Adrenal gland (tissue), 12 donors: ENCODE results near the gene TSHZ2. TPM values are rescaled to one million over a fixed set of nuclear protein-coding genes. Genes with fewer than 3 reads are reported as not detected.
"Not testable (repeated sequence)": the region's sequence is repeated elsewhere in the genome, so short reads cannot be mapped to it uniquely, and the experiment has no call there.

ENCODE experiments used
- DNase-seq, 7 donors: peaks; one replicate each; pipeline ENCODE4 v3.0.0-alpha.2; 2019 to 2020
- H3K27ac ChIP-seq, 5 donors: fragments of 200-600 bp; sonication (generic) in 4 of 5; 1 replicate in 3 of 5; 2 replicates in 2 of 5; pipeline versions ENCODE4 v1.5.1 to v1.8.0; 2016 to 2020; ENCODE audit warnings: mild to moderate bottlenecking in 1 of 5
- H3K27me3 ChIP-seq: fragments of 200-600 bp; 2 replicates; pipeline ENCODE4 v1.8.0; 2021
- H3K36me3 ChIP-seq, 2 donors: fragments of 200-600 bp; replicated peaks in 1 of 2; 1 replicate in 1 of 2; 2 replicates in 1 of 2; pipeline versions ENCODE4 v1.5.1 to v1.8.0; 2018 to 2022
- H3K4me1 ChIP-seq, 2 donors: fragments of 200-600 bp; replicated peaks in 1 of 2; 1 replicate in 1 of 2; 2 replicates in 1 of 2; pipeline versions ENCODE4 v1.5.1 to v1.8.0; 2018 to 2021
- H3K4me3 ChIP-seq, 4 donors: fragments of 200-600 bp; sonication (generic) in 3 of 4; one replicate each; pipeline ENCODE4 v1.5.1; 2016 to 2018
- H3K9me3 ChIP-seq, 3 donors: fragments of 200-600 bp; sonication (generic) in 1 of 3; replicated peaks in 1 of 3; 1 replicate in 2 of 3; 2 replicates in 1 of 3; pipeline versions ENCODE4 v1.5.1 to v1.8.0; 2016 to 2021
- CTCF ChIP-seq, 6 experiments: fragments of 450-650 bp in 4 of 6; fragments of 200-600 bp in 2 of 6; sonication (generic) in 1 of 6; IDR thresholded peaks; 1 replicate in 5 of 6; 2 replicates in 1 of 6; pipeline versions ENCODE4 v1.5.1 to v1.8.0; 2016 to 2021; ENCODE audit warnings: antibody characterized with exemption in 6 of 6, mild to moderate bottlenecking in 2 of 6, moderate library complexity in 1 of 6
- POLR2A ChIP-seq, 2 donors: fragments of 450-650 bp; IDR thresholded peaks; one replicate each; pipeline ENCODE4 v1.6.1; 2017; ENCODE audit warnings: antibody characterized with exemption in 2 of 2, mild to moderate bottlenecking in 2 of 2, moderate library complexity in 1 of 2
- WGBS, 4 donors: extraction: QIAGEN DNeasy Blood & Tissue Kit in 2 of 4; methylation state at CpG; one replicate each; pipeline versions ENCODE4 v1.1.5 to v1.1.7; 2013 to 2017; 5-methylcytosine and 5-hydroxymethylcytosine counted together
- intact Hi-C, 2 donors: fragments of 100-400 bp; cut with DNase I; formaldehyde crosslinking; loops; one replicate each; pipeline versions ENCODE4 v1.14.1 to v1.15.0; 2022 to 2023
- polyA plus RNA-seq, 3 donors: library from polyadenylated mRNA; stranded (reverse); fragments of 200-250 nt in 2 of 3; fragments of 350-450 nt in 1 of 3; fragmentation: Illumina TruSeq in 1 of 3; extraction: RNeasy Lipid Tissue Mini Kit (QIAGEN cat#74804) in 1 of 3; gene quantifications; one replicate each; pipeline ENCODE4 v1.2.3, GENCODE V29; 2013 to 2014
- total RNA-seq, 9 donors: library from RNA; depleted of rRNA in 4 of 9; stranded (reverse); fragments of >200 nt in 4 of 9; fragments of 120-200 nt in 1 of 9; fragmentation: NEBNext Ultra II Directional in 1 of 9; extraction: Animal tissue kit (Norgen Biotek cat#: 25700) in 1 of 9; gene quantifications; one replicate each; pipeline versions ENCODE4 v1.1.0 to v1.2.4, GENCODE V29; 2013 to 2023
- donor health status: healthy with polysubstance abuse.
- donor health status: Bipolar disorder and iron deficiency.
- donor health status: DM: yes; HTN: yes; CAD: no.
- donor health status: DM: no; HTN: no; CAD: no.
- donor health status: DM: no; HTN: no; CAD: no.
- donor health status: DM: yes; HTN: yes; CAD: no.

Gene TSHZ2
- total and polyA plus RNA-seq, 12 donors = 20.5 to 87.1 (median 52.4) TPM

- TF ChIP-seq CTCF (IDR thresholded peaks at IDR 0.05) (no peak), POLR2A (IDR thresholded peaks at IDR 0.05) (no peak)
- no peaks in the 10 kb centered on the region for H3K27me3 ChIP-seq
- intact Hi-C loops = no loop called here
- H3K27ac ChIP-seq = no peak overlapping the region
- no peaks in the 10 kb centered on the region for H3K36me3 ChIP-seq
- H3K9me3 ChIP-seq = no peaks in the 10 kb centered on the region
- DNase-seq = no peak
- H3K4me1 ChIP-seq = no peaks in the 10 kb centered on the region
- H3K4me3 ChIP-seq = no peak overlapping the region
- WGBS, 4 donors = 82 to 88% (median 84%) methylated on average over 1 of the region's 1 CpG
Measured at GRCh38 chr20:52965380-52965779, 6.8 kb upstream of the TSHZ2 start.

- H3K36me3 ChIP-seq = no peaks in the 10 kb centered on the region
- intact Hi-C loops = no loop called here
- no peak overlapping the region for H3K27ac ChIP-seq
- no peaks in the 10 kb centered on the region for H3K27me3 ChIP-seq
- TF ChIP-seq POLR2A (IDR thresholded peaks at IDR 0.05) (no peak), CTCF (IDR thresholded peaks at IDR 0.05) (no peak)
- WGBS, 4 donors = 83 to 96% (median 90%) methylated on average over 2 of the region's 2 CpGs
- H3K4me3 ChIP-seq = no peak overlapping the region
- H3K9me3 ChIP-seq = no peaks in the 10 kb centered on the region
- DNase-seq = no peak
- no peaks in the 10 kb centered on the region for H3K4me1 ChIP-seq
Measured at GRCh38 chr20:52965819-52966218, 6.3 kb upstream of the TSHZ2 start.

GRCh38 chr20:52966543-52966942 is 5.6 kb upstream of the TSHZ2 start:
- H3K27ac ChIP-seq, H3K9me3 ChIP-seq, intact Hi-C loops, H3K36me3 ChIP-seq, DNase-seq, H3K27me3 ChIP-seq, H3K4me1 ChIP-seq, H3K4me3 ChIP-seq: not testable (repeated sequence)

- H3K4me1 ChIP-seq = peaks cover 7 to 11% of the 10 kb centered on the region in 2 donors
- intact Hi-C loops = loop anchor here in 1 of 2 donors (10.0 kb wide), 2 partner anchors 103 to 243 kb away; no protein-coding TSS in a partner anchor
- H3K27ac ChIP-seq = peak overlapping the region in 3 of 5 donors; percentile 80 to 94 (median 83)
- H3K9me3 ChIP-seq = no peaks in the 10 kb centered on the region
- no peaks in the 10 kb centered on the region for H3K36me3 ChIP-seq
- H3K4me3 ChIP-seq = peak overlapping the region in 2 of 4 donors; percentile 86 to 90
- 7 to 22% (median 9%) methylated on average over 5 to 16 of the region's 16 CpGs for WGBS, 4 donors
- DNase-seq = peak in 4 of 7 donors; percentile 9 to 33 (median 32)
- TF ChIP-seq CTCF (IDR thresholded peaks at IDR 0.05) (no peak), POLR2A (IDR thresholded peaks at IDR 0.05) (no peak)
- no peaks in the 10 kb centered on the region for H3K27me3 ChIP-seq
Measured at GRCh38 chr20:52971498-52972189, 514 bp upstream of the TSHZ2 start.
